ENCODE data around the gene TULP4. TPM values are rescaled to one million over a fixed set of nuclear protein-coding genes. Genes with fewer than 3 reads are reported as not detected.

Gene TULP4
- total and polyA plus RNA-seq, 2 donors (not counting 1 experiment from before 2014, with no cell fraction given) = 16.8 to 88.2 TPM

- Histone ChIP-seq H4K20me1 (ENCODE audit: control insufficient read depth, extremely low read depth, insufficient read depth, low read length) (no peaks in the 10 kb centered on the region), H3K9me3 (ENCODE audit: control insufficient read depth, insufficient read depth, low read depth, low read length) (no peaks in the 10 kb centered on the region), H3K4me1 (ENCODE audit: control insufficient read depth, extremely low read depth, insufficient read depth, low read length) (no peaks in the 10 kb centered on the region), H3K4me2 (ENCODE audit: extremely low read depth, insufficient read depth, low read length) (no peak overlapping the region), H3K27me3 (ENCODE audit: control insufficient read depth, insufficient read depth, low read length) (no peaks in the 10 kb centered on the region), H2AFZ (ENCODE audit: low read length) (no peak overlapping the region), H3K36me3 (ENCODE audit: control insufficient read depth, insufficient read depth, low read length) (no peaks in the 10 kb centered on the region), H3K9ac (ENCODE audit: insufficient read depth, low read length) (no peak overlapping the region), H3K4me3 (replicated peaks in 1 of 4; ENCODE audit: control extremely low read depth in 1 of 4, insufficient read depth in 1 of 4, low read depth in 3 of 4, low read length in 4 of 4) (no peak overlapping the region), H3K27ac (ENCODE audit: insufficient read depth, low read length) (no peak overlapping the region), H3K79me2 (ENCODE audit: control insufficient read depth, insufficient read depth, low read length) (no peaks in the 10 kb centered on the region)
- no peak for DNase-seq (ENCODE audit: low read depth in 2 of 2)
- TF ChIP-seq EZH2 (IDR thresholded peaks at IDR 0.05; ENCODE audit: low read length, missing control alignments) = no peak
- TF ChIP-seq CTCF (conservative IDR thresholded peaks at IDR 0.05 in 1 of 2, IDR thresholded peaks at IDR 0.05 in 1 of 2; ENCODE audit: low read depth in 1 of 2, low read length in 2 of 2) = no peak
Observed at GRCh38 chr6:158357570-158358216, 45.4 kb downstream of the TULP4 start.

GRCh38 chr6:158358450-158359077 lies 46.3 kb downstream of the TULP4 start:
- no peaks in the 10 kb centered on the region for H3K4me1 ChIP-seq (ENCODE audit: control insufficient read depth, extremely low read depth, insufficient read depth, low read length)
- no peak overlapping the region for H3K27ac ChIP-seq (ENCODE audit: insufficient read depth, low read length)
- no peak for DNase-seq (ENCODE audit: low read depth in 2 of 2)
- no peaks in the 10 kb centered on the region for H3K36me3 ChIP-seq (ENCODE audit: control insufficient read depth, insufficient read depth, low read length)
- no peaks in the 10 kb centered on the region for H3K27me3 ChIP-seq (ENCODE audit: control insufficient read depth, insufficient read depth, low read length)
- no peaks in the 10 kb centered on the region for H4K20me1 ChIP-seq (ENCODE audit: control insufficient read depth, extremely low read depth, insufficient read depth, low read length)
- no peak overlapping the region for H3K9ac ChIP-seq (ENCODE audit: insufficient read depth, low read length)
- no peak overlapping the region for H3K4me3 ChIP-seq (replicated peaks in 1 of 4; ENCODE audit: control extremely low read depth in 1 of 4, insufficient read depth in 1 of 4, low read depth in 3 of 4, low read length in 4 of 4)
- no peaks in the 10 kb centered on the region for H3K79me2 ChIP-seq (ENCODE audit: control insufficient read depth, insufficient read depth, low read length)
- H3K9me3 ChIP-seq (ENCODE audit: control insufficient read depth, insufficient read depth, low read depth, low read length) = no peaks in the 10 kb centered on the region
- H2AFZ ChIP-seq (ENCODE audit: low read length) = no peak overlapping the region
- TF ChIP-seq EZH2 (IDR thresholded peaks at IDR 0.05; ENCODE audit: low read length, missing control alignments) (no peak), CTCF (conservative IDR thresholded peaks at IDR 0.05 in 1 of 2, IDR thresholded peaks at IDR 0.05 in 1 of 2; ENCODE audit: low read depth in 1 of 2, low read length in 2 of 2) (no peak)
- H3K4me2 ChIP-seq (ENCODE audit: extremely low read depth, insufficient read depth, low read length) = no peak overlapping the region

- Histone ChIP-seq H3K9ac (ENCODE audit: insufficient read depth, low read length) (no peak overlapping the region), H3K27me3 (ENCODE audit: control insufficient read depth, insufficient read depth, low read length) (no peaks in the 10 kb centered on the region), H3K4me2 (ENCODE audit: extremely low read depth, insufficient read depth, low read length) (no peak overlapping the region), H2AFZ (ENCODE audit: low read length) (no peak overlapping the region), H3K4me3 (replicated peaks in 1 of 4; ENCODE audit: control extremely low read depth in 1 of 4, insufficient read depth in 1 of 4, low read depth in 3 of 4, low read length in 4 of 4) (no peak overlapping the region), H3K9me3 (ENCODE audit: control insufficient read depth, insufficient read depth, low read depth, low read length) (no peaks in the 10 kb centered on the region), H3K27ac (ENCODE audit: insufficient read depth, low read length) (no peak overlapping the region), H4K20me1 (ENCODE audit: control insufficient read depth, extremely low read depth, insufficient read depth, low read length) (no peaks in the 10 kb centered on the region), H3K36me3 (ENCODE audit: control insufficient read depth, insufficient read depth, low read length) (no peaks in the 10 kb centered on the region), H3K79me2 (ENCODE audit: control insufficient read depth, insufficient read depth, low read length) (no peaks in the 10 kb centered on the region), H3K4me1 (ENCODE audit: control insufficient read depth, extremely low read depth, insufficient read depth, low read length) (no peaks in the 10 kb centered on the region)
- no peak for TF ChIP-seq EZH2 (IDR thresholded peaks at IDR 0.05; ENCODE audit: low read length, missing control alignments)
- DNase-seq (ENCODE audit: low read depth in 2 of 2) = no peak
Observed at GRCh38 chr6:158361068-158361467, 48.8 kb downstream of the TULP4 start.

Data from fibroblast of lung (primary cell).